SK-N-SH (cell line): ENCODE data around the gene TPSG1. TPM values are rescaled to one million over a fixed set of nuclear protein-coding genes. Genes with fewer than 3 reads are reported as not detected.
"Not testable (repeated sequence)": the region's sequence is repeated elsewhere in the genome, so short reads cannot be mapped to it uniquely, and the experiment has no call there.

ENCODE experiments used
- CTCF ChIA-PET: fragments of 300-600, 350-600 bp; formaldehyde crosslinking; extraction: SDS; loops from one replicate; lab custom pipeline; 2021; lab: Yijun Ruan, JAX
- POLR2A ChIA-PET: fragments of 350-600 bp; sonication (Branson Sonifier 250); formaldehyde crosslinking; extraction: SDS; loops from one replicate; lab custom pipeline; 2020; ENCODE audit warnings: antibody characterized with exemption, inconsistent platforms; lab: Yijun Ruan, JAX
- DNase-seq: peaks from one replicate; pipeline ENCODE4 v3.0.0; 2012
- H2AFZ ChIP-seq: fragments of 200-600 bp; sonication (generic); 2 replicates; pipeline ENCODE4 v1.8.1; 2016; ENCODE audit warnings: antibody characterized with exemption, mild to moderate bottlenecking, low read depth
- H3F3A ChIP-seq: fragments of 200-600 bp; sonication (generic); replicated peaks from 2 replicates; pipeline ENCODE3; 2016; ENCODE audit warnings: antibody characterized with exemption, mild to moderate bottlenecking; ENCODE audit not compliant: insufficient read depth
- H3K27ac ChIP-seq, 2 experiments: fragments of 200-500 bp in 1 of 2; fragments of 200-600 bp in 1 of 2; sonication (Bioruptor generic) in 1 of 2; sonication (generic), shearing (Covaris generic) in 1 of 2; 2 replicates each; pipeline versions ENCODE4 v1.5.1 to v1.6.1; 2014 to 2016; ENCODE audit warnings: low read depth in 2 of 2, inconsistent platforms in 1 of 2, low read length in 1 of 2, mild to moderate bottlenecking in 1 of 2, mixed read lengths in 1 of 2
- H3K27me3 ChIP-seq: fragments of 200-600 bp; sonication (generic), shearing (Covaris generic); 2 replicates; pipeline ENCODE4 v1.6.1; 2016; ENCODE audit warnings: mixed run types; ENCODE audit not compliant: insufficient read depth
- H3K36me3 ChIP-seq, 2 experiments: fragments of 200-500 bp in 1 of 2; fragments of 200-600 bp in 1 of 2; sonication (Bioruptor generic) in 1 of 2; sonication (generic) in 1 of 2; replicated peaks in 1 of 2; 2 replicates each; pipeline versions ENCODE3 to v1.5.1; 2014 to 2016; ENCODE audit warnings: low read length in 1 of 2, mild to moderate bottlenecking in 1 of 2; ENCODE audit not compliant: insufficient read depth in 2 of 2, control insufficient read depth in 1 of 2
- H3K4me1 ChIP-seq, 2 experiments: fragments of 200-500 bp in 1 of 2; fragments of 200-600 bp in 1 of 2; sonication (Bioruptor generic) in 1 of 2; sonication (generic), shearing (Covaris generic) in 1 of 2; 2 replicates each; pipeline versions ENCODE4 v1.5.1 to v1.6.1; 2014 to 2016; ENCODE audit warnings: low read depth in 1 of 2, low read length in 1 of 2, mixed run types in 1 of 2; ENCODE audit not compliant: insufficient read depth in 2 of 2, control insufficient read depth in 1 of 2
- H3K4me2 ChIP-seq: fragments of 200-600 bp; sonication (generic), shearing (Covaris generic); 2 replicates; pipeline ENCODE4 v1.6.1; 2017; ENCODE audit warnings: mixed run types
- H3K4me3 ChIP-seq, 2 experiments: fragments of 200-500 bp in 1 of 2; fragments of 200-600 bp in 1 of 2; sonication (Bioruptor generic) in 1 of 2; sonication (generic), shearing (Covaris generic) in 1 of 2; 2 replicates each; pipeline versions ENCODE4 v1.5.1 to v1.8.1; 2014 to 2016; ENCODE audit warnings: low read depth in 2 of 2, inconsistent platforms in 1 of 2, low read length in 1 of 2, mild to moderate bottlenecking in 1 of 2, mixed read lengths in 1 of 2, moderate library complexity in 1 of 2
- H3K79me2 ChIP-seq: fragments of 200-600 bp; sonication (generic); 2 replicates; pipeline ENCODE4 v1.8.1; 2017; ENCODE audit warnings: mild to moderate bottlenecking; ENCODE audit not compliant: insufficient read depth
- H3K9ac ChIP-seq: fragments of 200-600 bp; sonication (generic); 2 replicates; pipeline ENCODE4 v1.6.1; 2017; ENCODE audit warnings: mixed run types
- H3K9me2 ChIP-seq: fragments of 200-600 bp; sonication (generic); 2 replicates; pipeline ENCODE4 v1.6.1; 2017; ENCODE audit warnings: mixed run types
- H3K9me3 ChIP-seq: fragments of 200-600 bp; sonication (generic); 2 replicates; pipeline ENCODE4 v1.6.1; 2017; ENCODE audit warnings: mixed run types, mild to moderate bottlenecking, moderate library complexity
- H4K20me1 ChIP-seq: fragments of 200-600 bp; sonication (generic); 2 replicates; pipeline ENCODE4 v1.6.1; 2017; ENCODE audit warnings: mild to moderate bottlenecking, mixed run types; ENCODE audit not compliant: insufficient read depth
- WGBS: methylation state at CpG from one replicate; pipeline ENCODE4 v1.1.6; 2017; ENCODE audit warnings: low lambda C conversion rate; 5-methylcytosine and 5-hydroxymethylcytosine counted together
- polyA plus RNA-seq, 3 experiments: library from polyadenylated mRNA; depleted of rRNA; stranded (reverse); fragments of >200 nt; gene quantifications; 2 replicates each; pipeline ENCODE4 v1.2.3, GENCODE V29; 2012

TPSG1 gene
- polyA plus RNA-seq, 1 of the 3 experiments (the other 2 are of a cell fraction), result not detected

GRCh38 chr16:1230471-1231212 is 5.6 kb upstream of the TPSG1 start:
- DNase-seq, H3K79me2 ChIP-seq: not testable (repeated sequence)
- WGBS, result 21% methylated on average over 14 of the region's 17 CpGs

GRCh38 chr16:1230084-1230470 is 5.0 kb upstream of the TPSG1 start, which contains the start of gene TPSB2:
TPSB2 (minus strand) TSS chr16:1230184; CDS start chr16:1229951, 233 bp downstream.
- H4K20me1 ChIP-seq, H3K9me2 ChIP-seq, H3K79me2 ChIP-seq, H3K9ac ChIP-seq, POLR2A ChIA-PET, H3K27ac ChIP-seq, H3K4me2 ChIP-seq, H3K36me3 ChIP-seq, H3K27me3 ChIP-seq, H3K4me3 ChIP-seq, CTCF ChIA-PET, DNase-seq, H3K9me3 ChIP-seq, H3K4me1 ChIP-seq, H3F3A ChIP-seq, H2AFZ ChIP-seq: not testable (repeated sequence)
- no CpG with 5 or more reads among the region's 11 CpGs for WGBS

More at GRCh38 chr16:1230471-1231212, 5.6 kb upstream of the TPSG1 start:
- H3K4me2 ChIP-seq, H3F3A ChIP-seq, POLR2A ChIA-PET, H3K9me2 ChIP-seq, H2AFZ ChIP-seq, H3K9ac ChIP-seq, H3K4me1 ChIP-seq, H3K36me3 ChIP-seq, H3K27ac ChIP-seq, H3K27me3 ChIP-seq, H4K20me1 ChIP-seq, H3K9me3 ChIP-seq, CTCF ChIA-PET, H3K4me3 ChIP-seq: not testable (repeated sequence)

- H2AFZ ChIP-seq, H3K4me3 ChIP-seq, POLR2A ChIA-PET, DNase-seq, H3K27ac ChIP-seq, H3K9me2 ChIP-seq, H3K9me3 ChIP-seq, H3K4me1 ChIP-seq, H3K9ac ChIP-seq, CTCF ChIA-PET, H3K79me2 ChIP-seq, H3F3A ChIP-seq, H3K36me3 ChIP-seq, H4K20me1 ChIP-seq, H3K4me2 ChIP-seq, H3K27me3 ChIP-seq: not testable (repeated sequence)
- no CpG with 5 or more reads among the region's 13 CpGs for WGBS
These were observed 4.4 kb upstream of the TPSG1 start for GRCh38 chr16:1229476-1229875.

- H3K36me3 ChIP-seq, H3K27ac ChIP-seq, H3K4me3 ChIP-seq, H3K9me3 ChIP-seq, POLR2A ChIA-PET, H3K9me2 ChIP-seq, H3K4me1 ChIP-seq, DNase-seq, H3K4me2 ChIP-seq, H3K9ac ChIP-seq, CTCF ChIA-PET, H2AFZ ChIP-seq, H3K79me2 ChIP-seq, H4K20me1 ChIP-seq, H3F3A ChIP-seq: not testable (repeated sequence)
- H3K27me3 ChIP-seq, result peaks cover 13% of the 10 kb centered on the region
- WGBS, result 26% methylated on average over 5 of the region's 7 CpGs
These were observed 3.2 kb upstream of the TPSG1 start for GRCh38 chr16:1228227-1228626.

- H4K20me1 ChIP-seq, H3K4me1 ChIP-seq, H3K79me2 ChIP-seq, H3K9me3 ChIP-seq, H3K4me2 ChIP-seq, H3F3A ChIP-seq, POLR2A ChIA-PET, H3K9ac ChIP-seq, H3K9me2 ChIP-seq, CTCF ChIA-PET, H2AFZ ChIP-seq, H3K36me3 ChIP-seq, H3K27ac ChIP-seq, H3K4me3 ChIP-seq, DNase-seq: not testable (repeated sequence)
- WGBS, result 37% methylated on average over 3 of the region's 14 CpGs
- H3K27me3 ChIP-seq, result peaks cover 28% of the 10 kb centered on the region
These were observed 1.6 kb upstream of the TPSG1 start for GRCh38 chr16:1226692-1227091.

GRCh38 chr16:1225728-1226311 is 752 bp upstream of the TPSG1 start:
- POLR2A ChIA-PET, H3K4me2 ChIP-seq, H3K4me1 ChIP-seq, H3K9ac ChIP-seq, H2AFZ ChIP-seq, H3K27ac ChIP-seq, DNase-seq, H3K36me3 ChIP-seq, H3K9me2 ChIP-seq, H3F3A ChIP-seq, H4K20me1 ChIP-seq, H3K4me3 ChIP-seq, H3K79me2 ChIP-seq, H3K9me3 ChIP-seq: not testable (repeated sequence)
- H3K27me3 ChIP-seq, result peaks cover 37% of the 10 kb centered on the region
- CTCF ChIA-PET, result interaction anchor here (0.6 kb wide), 1 partner anchor 32 kb away, joined by 3 read pairs; no protein-coding TSS in a partner anchor
- WGBS, result 32% methylated on average over 15 of the region's 24 CpGs
